Measurements from ENCODE around the gene LRIT2.
A peak's percentile ranks its signal among the peaks of the same experiment; 100 is the strongest.
"Not testable (repeated sequence)": the region's sequence is repeated elsewhere in the genome, so short reads cannot be mapped to it uniquely, and the experiment has no call there.

The LRIT2 gene

GRCh38 chr10:84185526-84186175, 39.7 kb downstream of the LRIT2 start:
- ChIA-PET POLR2A (no interaction called here), CTCF (interaction anchor here (1.1 kb wide), 1 partner anchor 9 kb away, joined by 3 read pairs; the partner anchor contains the start of gene CDHR1)
- TF ChIP-seq CTCF (IDR thresholded peaks at IDR 0.05; ENCODE audit: control extremely low read depth, extremely low read depth, low read depth, missing control alignments): no peak
- no peak for DNase-seq (ENCODE audit: extremely low spot score)

- no peak for TF ChIP-seq CTCF (IDR thresholded peaks at IDR 0.05; ENCODE audit: control extremely low read depth, extremely low read depth, low read depth, missing control alignments)
- POLR2A ChIA-PET: no interaction called here
- CTCF ChIA-PET: interaction anchor here (0.8 kb wide), 1 partner anchor 26 kb away, joined by 3 read pairs; no protein-coding TSS in a partner anchor
- DNase-seq (ENCODE audit: extremely low spot score): no peak
Observed at GRCh38 chr10:84184517-84184916, 40.8 kb downstream of the LRIT2 start.

DNA sequence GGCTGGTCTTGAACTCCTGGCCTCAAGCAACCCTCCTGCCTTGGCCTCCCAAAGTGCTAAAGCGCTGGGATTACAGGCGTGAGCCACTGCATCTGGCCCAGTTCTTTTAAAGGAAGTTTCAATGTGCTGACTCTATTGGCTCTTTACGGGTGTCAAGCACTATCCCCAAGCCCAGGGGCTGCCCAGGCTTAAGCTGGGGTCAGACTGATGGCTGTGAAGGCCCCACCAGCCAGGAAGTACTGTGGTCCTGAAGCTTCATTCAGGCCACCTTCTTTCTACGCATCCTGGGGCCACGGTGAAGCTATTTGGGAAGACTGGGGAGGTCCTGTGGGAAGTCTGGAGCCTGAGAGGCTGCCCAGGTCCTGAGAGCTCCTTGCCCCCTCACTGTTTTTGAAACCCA, 43.7 kb downstream of the LRIT2 start:
- ChIA-PET POLR2A (no interaction called here), CTCF (interaction anchor here (0.9 to 1.9 kb wide), 5 partner anchors 17 to 171 kb away, joined by 3 to 7 read pairs (median 3); no protein-coding TSS in a partner anchor)
- TF ChIP-seq CTCF (IDR thresholded peaks at IDR 0.05; ENCODE audit: control extremely low read depth, extremely low read depth, low read depth, missing control alignments): no peak
- DNase-seq (ENCODE audit: extremely low spot score): no peak

- POLR2A ChIA-PET; DNase-seq (ENCODE audit: extremely low spot score); CTCF ChIA-PET: not testable (repeated sequence)
Observed at GRCh38 chr10:84180386-84180785, 45.0 kb downstream of the LRIT2 start.

GRCh38 chr10:84179059-84179710, 46.2 kb downstream of the LRIT2 start:
- ChIA-PET POLR2A (no interaction called here), CTCF (interaction anchor here (1.0 kb wide), 1 partner anchor 27 kb away, joined by 4 read pairs; no protein-coding TSS in a partner anchor)
- DNase-seq (ENCODE audit: extremely low spot score): peak; percentile 56
- no peak for TF ChIP-seq CTCF (IDR thresholded peaks at IDR 0.05; ENCODE audit: control extremely low read depth, extremely low read depth, low read depth, missing control alignments)

- DNase-seq (ENCODE audit: extremely low spot score): no peak
- CTCF ChIA-PET: no interaction called here
- TF ChIP-seq CTCF (IDR thresholded peaks at IDR 0.05; ENCODE audit: control extremely low read depth, extremely low read depth, low read depth, missing control alignments): no peak
- POLR2A ChIA-PET: no interaction called here
Observed at GRCh38 chr10:84178160-84178609, 47.2 kb downstream of the LRIT2 start.

- ChIA-PET POLR2A (no interaction called here), CTCF (interaction anchor here (0.8 to 1.2 kb wide), 2 partner anchors 17 to 29 kb away, joined by 3 to 6 read pairs; partner anchors contain the start of gene CDHR1)
- peak; percentile 51 for DNase-seq (ENCODE audit: extremely low spot score)
- no peak for TF ChIP-seq CTCF (IDR thresholded peaks at IDR 0.05; ENCODE audit: control extremely low read depth, extremely low read depth, low read depth, missing control alignments)
Observed at GRCh38 chr10:84177541-84178141, 47.7 kb downstream of the LRIT2 start.
